GM12874 (cell line): ENCODE measurements around the gene CHCHD1.

ENCODE experiments used
- CTCF ChIP-seq: IDR thresholded peaks from 2 replicates; pipeline ENCODE4 v1.5.1; 2011; ENCODE audit warnings: low read depth, mild to moderate bottlenecking, control low read depth, low read length, moderate library complexity; ENCODE audit not compliant: insufficient read depth

CHCHD1 gene

GRCh38 chr10:73808021-73808815 lies 26.4 kb downstream of the CHCHD1 start:
- TF ChIP-seq CTCF: no peak

- no peak for TF ChIP-seq CTCF
Measured at GRCh38 chr10:73809061-73809818, 27.4 kb downstream of the CHCHD1 start.

- no peak for TF ChIP-seq CTCF
Measured at GRCh38 chr10:73810358-73810734, 28.5 kb downstream of the CHCHD1 start.

GRCh38 chr10:73810735-73811465 lies 29.1 kb downstream of the CHCHD1 start:
- TF ChIP-seq CTCF: no peak

- no peak for TF ChIP-seq CTCF
Measured at GRCh38 chr10:73812657-73813056, 30.8 kb downstream of the CHCHD1 start.

- no peak for TF ChIP-seq CTCF
Measured at GRCh38 chr10:73813333-73813732, 31.5 kb downstream of the CHCHD1 start.

GRCh38 chr10:73814276-73814895 lies 32.5 kb downstream of the CHCHD1 start:
- TF ChIP-seq CTCF: no peak
